Muscle layer of colon (tissue), 2 donors: ENCODE data around the gene PNKD.

Experiments used
- H3K27ac ChIP-seq: one replicate; pipeline ENCODE4 v1.7.0; 2013; ENCODE audit warnings: low read depth, mild to moderate bottlenecking, low read length, moderate library complexity
- H3K27me3 ChIP-seq, 2 donors: one replicate each; pipeline ENCODE4 v1.7.0; 2013; ENCODE audit warnings: low read length in 2 of 2, mild to moderate bottlenecking in 2 of 2; ENCODE audit not compliant: insufficient read depth in 2 of 2, control insufficient read depth in 1 of 2
- H3K36me3 ChIP-seq: one replicate; pipeline ENCODE4 v1.7.0; 2013; ENCODE audit warnings: mild to moderate bottlenecking, low read length; ENCODE audit not compliant: insufficient read depth
- H3K4me1 ChIP-seq: one replicate; pipeline ENCODE4 v1.7.0; 2013; ENCODE audit warnings: mild to moderate bottlenecking, low read length; ENCODE audit not compliant: insufficient read depth
- H3K4me3 ChIP-seq, 2 donors: one replicate each; pipeline ENCODE4 v1.7.0; 2013; ENCODE audit warnings: low read length in 2 of 2, low read depth in 1 of 2, mild to moderate bottlenecking in 1 of 2, moderate library complexity in 1 of 2
- H3K9ac ChIP-seq: one replicate; pipeline ENCODE4 v1.7.0; 2013; ENCODE audit warnings: low read length
- H3K9me3 ChIP-seq: one replicate; pipeline ENCODE4 v1.7.0; 2013; ENCODE audit warnings: mild to moderate bottlenecking, low read length
- donor health status: abdominal sarcoma.
- donor health status: Adenocarcinoma of cecum.

PNKD gene

GRCh38 chr2:218343591-218343990 is 73.3 kb downstream of the PNKD start:
- Histone ChIP-seq H3K9me3 (no peaks in the 10 kb centered on the region), H3K27ac (no peak overlapping the region), H3K27me3 (no peaks in the 10 kb centered on the region)

DNA sequence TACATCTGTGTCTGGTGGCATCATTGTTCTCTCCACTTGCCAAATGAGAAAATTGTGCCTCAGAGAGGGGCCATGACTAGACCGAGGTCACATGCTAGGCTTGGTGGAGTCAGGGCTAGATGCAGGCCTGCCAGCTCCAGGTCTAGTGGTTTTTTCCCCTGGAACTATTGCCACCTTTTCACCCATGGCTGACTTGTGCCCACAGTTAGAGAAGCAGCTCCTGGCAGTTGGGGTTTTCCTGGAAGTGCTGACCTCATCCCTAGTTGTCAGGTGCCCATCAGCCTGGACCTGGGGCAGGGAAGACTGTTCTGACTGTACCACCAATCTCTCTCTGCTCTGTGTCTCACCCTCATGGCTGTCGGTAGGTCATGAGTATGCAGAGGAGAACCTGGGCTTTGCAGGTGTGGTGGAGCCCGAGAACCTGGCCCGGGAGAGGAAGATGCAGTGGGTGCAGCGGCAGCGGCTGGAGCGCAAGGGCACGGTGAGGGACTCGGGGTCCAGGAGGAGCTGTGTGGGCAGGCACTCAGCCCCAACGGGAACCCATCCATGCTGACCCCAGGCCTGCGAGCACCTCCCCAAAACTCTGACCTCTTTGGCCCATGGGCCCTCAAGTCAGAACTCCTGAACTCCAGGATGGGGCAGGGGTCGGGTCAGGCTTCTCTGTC is 73.9 kb downstream of the PNKD start:
- no peaks in the 10 kb centered on the region for H3K4me1 ChIP-seq
- H3K36me3 ChIP-seq: no peaks in the 10 kb centered on the region
- H3K27me3 ChIP-seq: no peaks in the 10 kb centered on the region
- no peak overlapping the region for H3K9ac ChIP-seq
- no peak overlapping the region for H3K27ac ChIP-seq
- no peak overlapping the region for H3K4me3 ChIP-seq
- H3K9me3 ChIP-seq: no peaks in the 10 kb centered on the region

More at GRCh38 chr2:218343591-218343990, 73.3 kb downstream of the PNKD start:
- H3K9ac ChIP-seq: no peak overlapping the region
- no peaks in the 10 kb centered on the region for H3K36me3 ChIP-seq
- no peaks in the 10 kb centered on the region for H3K4me1 ChIP-seq
- H3K4me3 ChIP-seq: no peak overlapping the region

DNA sequence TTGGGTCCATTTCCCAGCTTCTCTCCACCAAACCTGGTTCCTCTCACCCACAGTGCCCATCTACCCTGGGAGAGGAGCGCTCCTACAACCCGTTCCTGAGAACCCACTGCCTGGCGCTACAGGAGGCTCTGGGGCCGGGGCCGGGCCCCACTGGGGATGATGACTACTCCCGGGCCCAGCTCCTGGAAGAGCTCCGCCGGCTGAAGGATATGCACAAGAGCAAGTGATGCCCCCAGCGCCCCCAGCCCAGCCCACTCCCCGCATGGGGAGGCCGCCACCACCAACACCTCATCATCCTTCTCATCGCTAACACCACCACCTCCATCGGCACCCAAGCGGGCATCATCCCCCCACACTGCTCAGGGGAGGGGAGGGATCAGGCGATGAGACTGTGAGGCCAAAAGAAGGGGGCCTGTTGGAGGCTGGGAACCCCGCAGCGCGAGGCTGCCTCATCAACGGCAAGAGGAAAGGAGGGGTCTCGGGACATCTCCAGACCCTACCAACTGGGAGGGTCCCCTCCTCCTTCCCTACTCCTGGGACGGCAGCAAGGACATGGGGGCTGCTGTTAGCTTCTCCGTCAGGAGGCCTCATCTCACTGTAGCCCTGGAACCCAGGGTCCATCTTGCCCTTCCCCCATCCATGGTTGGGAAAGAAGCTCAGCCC is 74.6 kb downstream of the PNKD start:
- H3K27me3 ChIP-seq: no peaks in the 10 kb centered on the region

GRCh38 chr2:218345491-218346236 is 75.3 kb downstream of the PNKD start:
- H3K27ac ChIP-seq: no peak overlapping the region
- no peak overlapping the region for H3K9ac ChIP-seq
- H3K4me3 ChIP-seq: no peak overlapping the region
- H3K36me3 ChIP-seq: no peaks in the 10 kb centered on the region
- no peaks in the 10 kb centered on the region for H3K27me3 ChIP-seq
- H3K9me3 ChIP-seq: no peaks in the 10 kb centered on the region
- H3K4me1 ChIP-seq: no peaks in the 10 kb centered on the region

More for the DNA sequence above, 74.6 kb downstream of the PNKD start:
- Histone ChIP-seq H3K9me3 (no peaks in the 10 kb centered on the region), H3K36me3 (no peaks in the 10 kb centered on the region), H3K27ac (no peak overlapping the region), H3K9ac (no peak overlapping the region), H3K4me1 (no peaks in the 10 kb centered on the region), H3K4me3 (no peak overlapping the region)

DNA sequence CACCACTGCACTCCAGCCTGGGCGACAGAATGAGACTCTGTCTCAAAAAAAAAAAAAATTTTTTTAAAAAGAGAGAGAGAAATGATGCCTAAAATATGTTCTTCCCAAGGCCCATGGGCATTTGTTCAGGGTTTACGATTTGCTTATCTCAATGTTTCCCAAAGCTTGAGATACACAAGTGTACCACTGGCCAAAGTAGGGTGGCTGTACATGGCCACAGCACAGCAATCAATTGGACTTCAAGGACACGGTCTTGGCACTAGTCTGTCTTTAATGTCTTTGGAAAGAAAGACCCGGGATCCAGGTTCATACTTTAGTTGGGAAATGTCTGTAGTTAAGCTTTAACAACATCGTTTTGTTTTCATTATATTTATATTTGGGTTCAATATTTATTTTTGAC is 76.9 kb downstream of the PNKD start:
- Histone ChIP-seq H3K27ac (no peak overlapping the region), H3K4me3 (no peak overlapping the region), H3K36me3 (no peaks in the 10 kb centered on the region), H3K27me3 (no peaks in the 10 kb centered on the region), H3K9ac (no peak overlapping the region), H3K9me3 (no peaks in the 10 kb centered on the region), H3K4me1 (no peaks in the 10 kb centered on the region)

- no peaks in the 10 kb centered on the region for H3K4me1 ChIP-seq
- H3K9me3 ChIP-seq: no peaks in the 10 kb centered on the region
- H3K4me3 ChIP-seq: no peak overlapping the region
- H3K9ac ChIP-seq: no peak overlapping the region
- no peak overlapping the region for H3K27ac ChIP-seq
- no peaks in the 10 kb centered on the region for H3K36me3 ChIP-seq
- no peaks in the 10 kb centered on the region for H3K27me3 ChIP-seq
Observed at GRCh38 chr2:218354045-218354444, 83.7 kb downstream of the PNKD start.

GRCh38 chr2:218354850-218355443 is 84.6 kb downstream of the PNKD start:
- no peak overlapping the region for H3K9ac ChIP-seq
- H3K4me1 ChIP-seq: no peaks in the 10 kb centered on the region
- H3K4me3 ChIP-seq: no peak overlapping the region
- no peaks in the 10 kb centered on the region for H3K27me3 ChIP-seq
- no peaks in the 10 kb centered on the region for H3K36me3 ChIP-seq
- no peak overlapping the region for H3K27ac ChIP-seq
- H3K9me3 ChIP-seq: no peaks in the 10 kb centered on the region

DNA sequence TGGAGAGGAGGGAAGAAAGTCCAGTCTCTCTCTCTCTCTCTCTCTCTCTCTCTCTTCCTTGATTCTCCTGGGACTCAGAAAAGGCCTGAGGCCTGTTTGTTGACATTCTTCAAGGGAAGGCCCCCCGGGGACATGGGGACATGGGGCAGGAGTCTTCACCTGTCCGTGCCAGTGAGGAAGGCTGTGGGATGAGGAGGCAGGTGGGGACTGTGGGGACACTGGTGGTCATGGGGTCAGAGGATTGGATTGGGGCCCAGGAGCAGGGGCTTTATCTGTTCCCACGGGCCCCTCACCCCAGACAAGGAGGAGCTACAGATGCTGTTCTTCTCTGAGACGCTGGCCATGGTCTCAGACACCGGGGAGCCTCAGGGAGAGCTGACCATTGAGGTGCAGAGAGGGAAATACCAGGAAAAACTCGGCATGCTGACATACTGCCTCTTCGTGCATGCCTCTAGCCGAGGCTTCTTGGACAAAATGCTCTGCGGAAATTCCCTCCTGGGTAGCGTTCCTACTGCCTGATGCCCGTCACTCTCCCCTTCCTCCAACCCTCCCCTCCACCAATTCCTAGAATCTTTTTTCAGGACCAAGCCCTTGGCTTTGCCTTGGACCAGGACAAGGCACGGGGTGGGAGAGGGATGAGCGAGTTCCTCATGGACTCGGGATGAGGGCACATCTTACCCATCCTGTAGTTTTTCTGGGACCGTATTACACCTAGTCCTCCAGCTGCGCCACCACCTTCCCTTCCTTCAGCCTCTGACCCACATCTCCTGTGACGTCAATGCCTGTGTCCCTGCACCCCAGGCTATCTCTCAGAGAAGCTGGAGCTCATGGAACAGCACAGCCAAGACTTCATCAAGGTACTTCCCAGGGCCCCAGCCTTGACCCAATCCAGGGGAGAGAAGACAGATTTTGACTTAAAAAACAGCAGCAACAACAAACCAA is 87.2 kb downstream of the PNKD start:
- Histone ChIP-seq H3K27ac (no peak overlapping the region), H3K9ac (no peak overlapping the region), H3K36me3 (no peaks in the 10 kb centered on the region), H3K4me3 (no peak overlapping the region), H3K9me3 (no peaks in the 10 kb centered on the region), H3K4me1 (no peaks in the 10 kb centered on the region), H3K27me3 (no peaks in the 10 kb centered on the region)

DNA sequence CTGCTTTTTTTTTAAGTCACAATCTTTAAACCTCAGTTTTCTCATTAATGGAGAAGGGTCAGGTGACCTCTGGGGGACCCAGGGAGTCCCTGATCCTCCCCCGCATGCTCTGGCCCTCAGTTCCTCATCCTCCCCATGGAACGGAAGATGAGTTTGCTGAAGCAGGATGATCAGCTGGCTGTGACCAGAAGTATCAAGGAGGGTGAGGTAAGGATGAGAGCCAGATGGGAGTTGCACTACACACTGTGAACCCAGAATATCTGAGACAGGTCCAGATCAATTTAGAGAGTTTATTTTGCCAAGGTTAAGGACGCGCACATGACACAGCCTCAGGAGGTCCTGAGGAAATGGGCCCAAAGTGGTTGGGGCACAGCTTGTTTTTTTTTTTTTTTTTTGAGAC is 90.1 kb downstream of the PNKD start:
- H3K9me3 ChIP-seq: no peaks in the 10 kb centered on the region
- no peaks in the 10 kb centered on the region for H3K36me3 ChIP-seq
- H3K4me3 ChIP-seq: no peak overlapping the region
- no peak overlapping the region for H3K27ac ChIP-seq
- no peaks in the 10 kb centered on the region for H3K27me3 ChIP-seq
- H3K4me1 ChIP-seq: no peaks in the 10 kb centered on the region
- H3K9ac ChIP-seq: no peak overlapping the region

GRCh38 chr2:218362606-218363005 is 92.3 kb downstream of the PNKD start:
- Histone ChIP-seq H3K36me3 (no peaks in the 10 kb centered on the region), H3K9me3 (no peaks in the 10 kb centered on the region), H3K4me3 (no peak overlapping the region), H3K27ac (no peak overlapping the region), H3K27me3 (no peaks in the 10 kb centered on the region), H3K9ac (no peak overlapping the region), H3K4me1 (no peaks in the 10 kb centered on the region)
